CD14-positive monocyte (primary cell): Measurements from ENCODE around the gene EPHB6. TPM values are rescaled to one million over a fixed set of nuclear protein-coding genes. Genes with fewer than 3 reads are reported as not detected.
A peak's percentile ranks its signal among the peaks of the same experiment; 100 is the strongest.

Experiments
- DNase-seq, 3 donors: peaks; one replicate each; pipeline ENCODE4 v3.0.0-alpha.2; 2011 to 2022
- H2AFZ ChIP-seq: 2 replicates; pipeline ENCODE4 v1.6.0; 2012; ENCODE audit warnings: mild to moderate bottlenecking, low read depth, low read length, inconsistent platforms; ENCODE audit not compliant: insufficient read depth, poor library complexity, severe bottlenecking
- H3K27ac ChIP-seq, 2 donors: 1 replicate in 1 of 2; 2 replicates in 1 of 2; pipeline ENCODE4 v1.5.1; 2012 to 2013; ENCODE audit warnings: low read length in 2 of 2, control low read depth in 1 of 2, inconsistent platforms in 1 of 2, low read depth in 1 of 2, mild to moderate bottlenecking in 1 of 2
- H3K27me3 ChIP-seq, 2 donors: one replicate each; pipeline versions ENCODE4 v1.6.0 to v1.6.1; 2011 to 2013; ENCODE audit warnings: low read length in 2 of 2; ENCODE audit not compliant: control insufficient read depth in 2 of 2, insufficient read depth in 2 of 2
- H3K36me3 ChIP-seq, 2 donors: replicated peaks in 1 of 2; 1 replicate in 1 of 2; 2 replicates in 1 of 2; pipeline versions ENCODE4 v1.5.1 to v1.6.1; 2012 to 2013; ENCODE audit warnings: low read length in 2 of 2, control low read depth in 1 of 2, inconsistent platforms in 1 of 2, mild to moderate bottlenecking in 1 of 2; ENCODE audit not compliant: insufficient read depth in 2 of 2, control insufficient read depth in 1 of 2
- H3K4me1 ChIP-seq, 2 donors: 1 replicate in 1 of 2; 2 replicates in 1 of 2; pipeline versions ENCODE4 v1.5.1 to v1.6.1; 2012 to 2013; ENCODE audit warnings: low read length in 2 of 2, control low read depth in 1 of 2, inconsistent platforms in 1 of 2, mild to moderate bottlenecking in 1 of 2, moderate library complexity in 1 of 2; ENCODE audit not compliant: insufficient read depth in 2 of 2, control insufficient read depth in 1 of 2
- H3K4me2 ChIP-seq: replicated peaks from 2 replicates; pipeline ENCODE3; 2012; ENCODE audit warnings: low read length, moderate library complexity, mild to moderate bottlenecking; ENCODE audit not compliant: poor library complexity, severe bottlenecking; ENCODE audit errors: extremely low read depth
- H3K4me3 ChIP-seq, 3 experiments: fragments of 200-600 bp in 1 of 3; sonication (generic) in 1 of 3; replicated peaks in 1 of 3; 1 replicate in 2 of 3; 2 replicates in 1 of 3; pipeline ENCODE4 v1.5.1; 2011 to 2013; ENCODE audit warnings: low read length in 3 of 3, mild to moderate bottlenecking in 3 of 3, control low read depth in 2 of 3, low read depth in 2 of 3, inconsistent platforms in 1 of 3, moderate library complexity in 1 of 3
- H3K79me2 ChIP-seq: 2 replicates; pipeline ENCODE4 v1.6.0; 2012; ENCODE audit warnings: mild to moderate bottlenecking, control low read depth, inconsistent platforms, low read length, moderate library complexity; ENCODE audit not compliant: insufficient read depth
- H3K9ac ChIP-seq: 2 replicates; pipeline ENCODE4 v1.6.0; 2017; ENCODE audit warnings: low read length, mild to moderate bottlenecking; ENCODE audit not compliant: insufficient read depth, poor library complexity, severe bottlenecking
- H3K9me3 ChIP-seq, 2 donors: replicated peaks in 1 of 2; 1 replicate in 1 of 2; 2 replicates in 1 of 2; pipeline versions ENCODE4 v1.5.1 to v1.6.1; 2012 to 2013; ENCODE audit warnings: low read length in 2 of 2, control low read depth in 1 of 2; ENCODE audit not compliant: control insufficient read depth in 1 of 2, insufficient read depth in 1 of 2
- H4K20me1 ChIP-seq: 2 replicates; pipeline ENCODE4 v1.6.0; 2012; ENCODE audit warnings: mild to moderate bottlenecking, low read length, control low read depth, moderate library complexity; ENCODE audit not compliant: insufficient read depth
- H3K27ac Mint-ChIP-seq, 7 donors: one replicate each; pipeline ENCODE4 v1.8.0; 2020; ENCODE audit warnings: mild to moderate bottlenecking in 7 of 7, mixed read lengths in 7 of 7, moderate library complexity in 6 of 7, inconsistent platforms in 2 of 7
- H3K27me3 Mint-ChIP-seq, 3 donors: one replicate each; pipeline ENCODE4 v1.8.0; 2021 to 2022; ENCODE audit warnings: low read depth in 3 of 3, mild to moderate bottlenecking in 3 of 3, mixed read lengths in 3 of 3, moderate library complexity in 3 of 3, inconsistent platforms in 1 of 3
- H3K36me3 Mint-ChIP-seq, 2 donors: one replicate each; pipeline ENCODE4 v1.8.0; 2020; ENCODE audit warnings: mixed read lengths in 2 of 2, inconsistent platforms in 1 of 2, mild to moderate bottlenecking in 1 of 2
- H3K4me1 Mint-ChIP-seq: one replicate; pipeline ENCODE4 v1.8.0; 2020; ENCODE audit warnings: mild to moderate bottlenecking, mixed read lengths
- H3K4me3 Mint-ChIP-seq, 2 donors: one replicate each; pipeline ENCODE4 v1.8.0; 2020; ENCODE audit warnings: mild to moderate bottlenecking in 2 of 2, mixed read lengths in 2 of 2, moderate library complexity in 1 of 2
- H3K9me3 Mint-ChIP-seq, 7 donors: one replicate each; pipeline ENCODE4 v1.8.0; 2020 to 2022; ENCODE audit warnings: mixed read lengths in 7 of 7, mild to moderate bottlenecking in 6 of 7, moderate library complexity in 6 of 7, inconsistent platforms in 2 of 7
- WGBS: methylation state at CpG from one replicate; pipeline ENCODE4 v1.1.5; 2013; ENCODE audit warnings: missing lambda C conversion rate; ENCODE audit not compliant: insufficient coverage; 5-methylcytosine and 5-hydroxymethylcytosine counted together
- intact Hi-C, 2 donors: fragments of 100-400 bp; cut with micrococcal nuclease; formaldehyde crosslinking; loops; one replicate each; pipeline versions ENCODE4 v1.15.0 to v1.15.1; 2023
- polyA plus RNA-seq, 3 donors: library from polyadenylated mRNA; depleted of rRNA in 1 of 3; unstranded in 2 of 3; stranded (reverse) in 1 of 3; fragments of 300-500 nt in 2 of 3; fragments of >200 nt in 1 of 3; fragmentation: Illumina TruSeq in 2 of 3; gene quantifications; 1 replicate in 2 of 3; 2 replicates in 1 of 3; pipeline ENCODE4 v1.2.3, GENCODE V29; 2012 to 2021
- TF ChIP-seq, protein P1 (sequence below): fragments of 200-600 bp; IDR thresholded peaks from one replicate; pipeline ENCODE4 v1.8.0; 2022; ENCODE audit warnings: antibody characterized with exemption, mild to moderate bottlenecking

Gene EPHB6
- polyA plus RNA-seq, 3 donors, result 7.9 to 18.2 (median 9.3) TPM

- no peaks in the 10 kb centered on the region for H3K9me3 Mint-ChIP-seq
- Histone ChIP-seq H4K20me1 (no peaks in the 10 kb centered on the region), H3K36me3 (no peaks in the 10 kb centered on the region), H3K9me3 (no peaks in the 10 kb centered on the region), H2AFZ (no peak overlapping the region), H3K27me3 (no peaks in the 10 kb centered on the region), H3K27ac (no peak overlapping the region), H3K9ac (no peak overlapping the region), H3K4me1 (no peaks in the 10 kb centered on the region), H3K4me2 (no peak overlapping the region), H3K79me2 (no peaks in the 10 kb centered on the region), H3K4me3 (no peak overlapping the region)
- peak overlapping the region in 1 of 7 donors; percentile 36 for H3K27ac Mint-ChIP-seq
- no peaks in the 10 kb centered on the region for H3K36me3 Mint-ChIP-seq
- H3K4me1 Mint-ChIP-seq, result no peaks in the 10 kb centered on the region
- intact Hi-C loops, result loop anchor here in 1 of 2 donors (10.0 kb wide), 1 partner anchor 121 kb away; no protein-coding TSS in a partner anchor
- DNase-seq, result no peak
- WGBS, result 87% methylated on average over 4 of the region's 4 CpGs
- H3K4me3 Mint-ChIP-seq, result no peak overlapping the region
- TF ChIP-seq, protein P1, sequence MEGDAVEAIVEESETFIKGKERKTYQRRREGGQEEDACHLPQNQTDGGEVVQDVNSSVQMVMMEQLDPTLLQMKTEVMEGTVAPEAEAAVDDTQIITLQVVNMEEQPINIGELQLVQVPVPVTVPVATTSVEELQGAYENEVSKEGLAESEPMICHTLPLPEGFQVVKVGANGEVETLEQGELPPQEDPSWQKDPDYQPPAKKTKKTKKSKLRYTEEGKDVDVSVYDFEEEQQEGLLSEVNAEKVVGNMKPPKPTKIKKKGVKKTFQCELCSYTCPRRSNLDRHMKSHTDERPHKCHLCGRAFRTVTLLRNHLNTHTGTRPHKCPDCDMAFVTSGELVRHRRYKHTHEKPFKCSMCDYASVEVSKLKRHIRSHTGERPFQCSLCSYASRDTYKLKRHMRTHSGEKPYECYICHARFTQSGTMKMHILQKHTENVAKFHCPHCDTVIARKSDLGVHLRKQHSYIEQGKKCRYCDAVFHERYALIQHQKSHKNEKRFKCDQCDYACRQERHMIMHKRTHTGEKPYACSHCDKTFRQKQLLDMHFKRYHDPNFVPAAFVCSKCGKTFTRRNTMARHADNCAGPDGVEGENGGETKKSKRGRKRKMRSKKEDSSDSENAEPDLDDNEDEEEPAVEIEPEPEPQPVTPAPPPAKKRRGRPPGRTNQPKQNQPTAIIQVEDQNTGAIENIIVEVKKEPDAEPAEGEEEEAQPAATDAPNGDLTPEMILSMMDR, result no peak
- H3K27me3 Mint-ChIP-seq, result peaks cover 2 to 9% (median 3%) of the 10 kb centered on the region in 3 donors
Measured at GRCh38 chr7:142884286-142884640, 29.4 kb downstream of the EPHB6 start.

- Mint-ChIP-seq H3K36me3 (no peaks in the 10 kb centered on the region), H3K27ac (no peak within 1 kb of the TSS), H3K9me3 (no peaks in the 10 kb centered on the region), H3K27me3 (peaks cover 1 to 7% (median 5%) of the 10 kb centered on the region in 3 donors), H3K4me1 (no peaks in the 10 kb centered on the region), H3K4me3 (no peak within 1 kb of the TSS)
- Histone ChIP-seq H3K36me3 (no peaks in the 10 kb centered on the region), H4K20me1 (no peaks in the 10 kb centered on the region), H3K27me3 (no peaks in the 10 kb centered on the region), H2AFZ (no peak within 1 kb of the TSS), H3K9ac (no peak within 1 kb of the TSS), H3K79me2 (no peaks in the 10 kb centered on the region), H3K9me3 (no peaks in the 10 kb centered on the region), H3K27ac (no peak within 1 kb of the TSS), H3K4me3 (no peak within 1 kb of the TSS), H3K4me1 (no peaks in the 10 kb centered on the region), H3K4me2 (no peak within 1 kb of the TSS)
- TF ChIP-seq, protein P1, result no peak
- intact Hi-C loops, result loop anchor here in 1 of 2 donors (10.0 kb wide), 1 partner anchor 119 kb away; no protein-coding TSS in a partner anchor
- 92% methylated on average over 12 of the region's 16 CpGs for WGBS
- no peak for DNase-seq
Measured at GRCh38 chr7:142885311-142886230, 30.7 kb downstream of the EPHB6 start, which contains the start of gene TRPV6. TSS of gene TRPV6 (minus strand) at chr7:142885745.
